ENCODE data around the gene CTSZ. TPM values are rescaled to one million over a fixed set of nuclear protein-coding genes. Genes with fewer than 3 reads are reported as not detected.
"Not testable (repeated sequence)": the region's sequence is repeated elsewhere in the genome, so short reads cannot be mapped to it uniquely, and the experiment has no call there.

Gene CTSZ
- total RNA-seq, 1 experiment from 2014 or later, result 349 TPM

GRCh38 chr20:58988565-58988882 is 18.5 kb downstream of the CTSZ start:
- DNase-seq (ENCODE audit: low read depth), result no peak
- in situ Hi-C loops (cut with HindIII; ENCODE audit: low pct_unique_long_range_greater_than_20kb, low sequenced_read_pairs), result no loop called here

GRCh38 chr20:58987790-58988564 is 19.1 kb downstream of the CTSZ start:
- DNase-seq (ENCODE audit: low read depth), result no peak
- in situ Hi-C loops (cut with HindIII; ENCODE audit: low pct_unique_long_range_greater_than_20kb, low sequenced_read_pairs), result no loop called here

- in situ Hi-C loops (cut with HindIII; ENCODE audit: low pct_unique_long_range_greater_than_20kb, low sequenced_read_pairs), result no loop called here
- no peak for DNase-seq (ENCODE audit: low read depth)
Observed at GRCh38 chr20:58986968-58987517, 20.0 kb downstream of the CTSZ start.

GRCh38 chr20:58986286-58986967 is 20.6 kb downstream of the CTSZ start:
- in situ Hi-C loops (cut with HindIII; ENCODE audit: low pct_unique_long_range_greater_than_20kb, low sequenced_read_pairs), result no loop called here
- no peak for DNase-seq (ENCODE audit: low read depth)

GRCh38 chr20:58985656-58986055 is 21.4 kb downstream of the CTSZ start:
- in situ Hi-C loops (cut with HindIII; ENCODE audit: low pct_unique_long_range_greater_than_20kb, low sequenced_read_pairs), result no loop called here
- DNase-seq (ENCODE audit: low read depth), result no peak

GRCh38 chr20:58984691-58985090 is 22.4 kb downstream of the CTSZ start:
- no peak for DNase-seq (ENCODE audit: low read depth)
- in situ Hi-C loops (cut with HindIII; ENCODE audit: low pct_unique_long_range_greater_than_20kb, low sequenced_read_pairs), result no loop called here

- DNase-seq (ENCODE audit: low read depth); in situ Hi-C loops (cut with HindIII; ENCODE audit: low pct_unique_long_range_greater_than_20kb, low sequenced_read_pairs): not testable (repeated sequence)
Observed at GRCh38 chr20:58983115-58983468, 24.0 kb downstream of the CTSZ start.

GRCh38 chr20:58982406-58983114 is 24.5 kb downstream of the CTSZ start:
- in situ Hi-C loops (cut with HindIII; ENCODE audit: low pct_unique_long_range_greater_than_20kb, low sequenced_read_pairs), result no loop called here

GRCh38 chr20:58981628-58982364 is 25.3 kb downstream of the CTSZ start:
- in situ Hi-C loops (cut with HindIII; ENCODE audit: low pct_unique_long_range_greater_than_20kb, low sequenced_read_pairs), result no loop called here
- peak; percentile 35 for DNase-seq (ENCODE audit: low read depth)

More at GRCh38 chr20:58982406-58983114, 24.5 kb downstream of the CTSZ start:
- DNase-seq (ENCODE audit: low read depth), result no peak

- in situ Hi-C loops (cut with HindIII; ENCODE audit: low pct_unique_long_range_greater_than_20kb, low sequenced_read_pairs), result no loop called here
- DNase-seq (ENCODE audit: low read depth), result peak; percentile 86
Observed at GRCh38 chr20:58980711-58981627, 26.1 kb downstream of the CTSZ start, which contains the start of gene NELFCD. Gene NELFCD (plus strand): TSS chr20:58981256. CDS start chr20:58981310, 54 bp downstream.

GRCh38 chr20:58978351-58979190 is 28.5 kb downstream of the CTSZ start:
- DNase-seq (ENCODE audit: low read depth), result no peak
- in situ Hi-C loops (cut with HindIII; ENCODE audit: low pct_unique_long_range_greater_than_20kb, low sequenced_read_pairs), result no loop called here

- DNase-seq (ENCODE audit: low read depth), result no peak
- in situ Hi-C loops (cut with HindIII; ENCODE audit: low pct_unique_long_range_greater_than_20kb, low sequenced_read_pairs), result no loop called here
Observed at GRCh38 chr20:58976061-58976730, 30.9 kb downstream of the CTSZ start.

- in situ Hi-C loops (cut with HindIII; ENCODE audit: low pct_unique_long_range_greater_than_20kb, low sequenced_read_pairs), result no loop called here
- DNase-seq (ENCODE audit: low read depth), result no peak
Observed at GRCh38 chr20:58975353-58975752, 31.7 kb downstream of the CTSZ start.

- in situ Hi-C loops (cut with HindIII; ENCODE audit: low pct_unique_long_range_greater_than_20kb, low sequenced_read_pairs), result no loop called here
- DNase-seq (ENCODE audit: low read depth), result no peak
Observed at GRCh38 chr20:58973866-58974265, 33.2 kb downstream of the CTSZ start.

GRCh38 chr20:58973179-58973578 is 33.9 kb downstream of the CTSZ start:
- in situ Hi-C loops (cut with HindIII; ENCODE audit: low pct_unique_long_range_greater_than_20kb, low sequenced_read_pairs), result no loop called here
- no peak for DNase-seq (ENCODE audit: low read depth)

GRCh38 chr20:58971429-58971828 is 35.6 kb downstream of the CTSZ start:
- DNase-seq (ENCODE audit: low read depth), result no peak
- in situ Hi-C loops (cut with HindIII; ENCODE audit: low pct_unique_long_range_greater_than_20kb, low sequenced_read_pairs), result no loop called here
